ENCODE data around the gene WWOX. TPM values are rescaled to one million over a fixed set of nuclear protein-coding genes. Genes with fewer than 3 reads are reported as not detected.
A peak's percentile ranks its signal among the peaks of the same experiment; 100 is the strongest.

The WWOX gene
- total and polyA plus RNA-seq, 4 donors = 5.4 to 61.5 (median 18.4) TPM

- ATAC-seq (ENCODE audit: insufficient read depth, low FRiP score) = no peak
- Histone ChIP-seq H3K4me3 (no peak overlapping the region), H3K27ac (ENCODE audit: low read depth in 1 of 2, low read length in 1 of 2) (no peak overlapping the region), H3K27me3 (ENCODE audit: control insufficient read depth in 3 of 3, insufficient read depth in 3 of 3, low read length in 2 of 3) (peaks cover 0 to 2% (median 0%) of the 10 kb centered on the region in 3 donors), H3K4me1 (ENCODE audit: control insufficient read depth in 5 of 5, insufficient read depth in 5 of 5, low read length in 5 of 5) (peaks cover 0 to 8% (median 0%) of the 10 kb centered on the region in 5 donors), H3K36me3 (ENCODE audit: control insufficient read depth in 4 of 4, insufficient read depth in 4 of 4, low read length in 4 of 4) (no peaks in the 10 kb centered on the region), H3K9me3 (ENCODE audit: control insufficient read depth in 4 of 4, insufficient read depth in 3 of 4, low read length in 3 of 4) (peaks cover 0 to 5% (median under 1%) of the 10 kb centered on the region in 4 donors), H3K9ac (ENCODE audit: insufficient read depth in 1 of 2, low read length in 2 of 2) (no peak overlapping the region)
- DNase-seq = peak in 1 of 3 donors; percentile 30
- no peak for TF ChIP-seq CTCF (IDR thresholded peaks at IDR 0.05; ENCODE audit: control extremely low read depth, extremely low read depth)
- WGBS, 2 donors = 82 to 89% methylated on average over 6 of the region's 6 CpGs
These were observed 605.0 kb downstream of the WWOX start for GRCh38 chr16:78704416-78704815.

- no peak overlapping the region for H3K4me3 ChIP-seq
- H3K4me1 ChIP-seq (ENCODE audit: control insufficient read depth in 5 of 5, insufficient read depth in 5 of 5, low read length in 5 of 5) = peaks cover 0 to 9% (median 0%) of the 10 kb centered on the region in 5 donors
- H3K9me3 ChIP-seq (ENCODE audit: control insufficient read depth in 4 of 4, insufficient read depth in 3 of 4, low read length in 3 of 4) = peaks cover 0 to 5% (median under 1%) of the 10 kb centered on the region in 4 donors
- no peak for ATAC-seq (ENCODE audit: insufficient read depth, low FRiP score)
- H3K27ac ChIP-seq (ENCODE audit: low read depth in 1 of 2, low read length in 1 of 2) = no peak overlapping the region
- peak; percentile 23 for TF ChIP-seq CTCF (IDR thresholded peaks at IDR 0.05; ENCODE audit: control extremely low read depth, extremely low read depth)
- H3K9ac ChIP-seq (ENCODE audit: insufficient read depth in 1 of 2, low read length in 2 of 2) = no peak overlapping the region
- H3K27me3 ChIP-seq (ENCODE audit: control insufficient read depth in 3 of 3, insufficient read depth in 3 of 3, low read length in 2 of 3) = no peaks in the 10 kb centered on the region
- no peaks in the 10 kb centered on the region for H3K36me3 ChIP-seq (ENCODE audit: control insufficient read depth in 4 of 4, insufficient read depth in 4 of 4, low read length in 4 of 4)
- peak in 1 of 3 donors; percentile 24 for DNase-seq
- 53 to 78% methylated on average over 2 of the region's 2 CpGs for WGBS, 2 donors
These were observed 606.2 kb downstream of the WWOX start for GRCh38 chr16:78705694-78706093.

- TF ChIP-seq CTCF (IDR thresholded peaks at IDR 0.05; ENCODE audit: control extremely low read depth, extremely low read depth) = no peak
- WGBS, 2 donors = 83 to 91% methylated on average over 6 of the region's 6 CpGs
- Histone ChIP-seq H3K9ac (ENCODE audit: insufficient read depth in 1 of 2, low read length in 2 of 2) (no peak overlapping the region), H3K36me3 (ENCODE audit: control insufficient read depth in 4 of 4, insufficient read depth in 4 of 4, low read length in 4 of 4) (no peaks in the 10 kb centered on the region), H3K4me1 (ENCODE audit: control insufficient read depth in 5 of 5, insufficient read depth in 5 of 5, low read length in 5 of 5) (peaks cover 0 to 9% (median 0%) of the 10 kb centered on the region in 5 donors), H3K4me3 (no peak overlapping the region), H3K9me3 (ENCODE audit: control insufficient read depth in 4 of 4, insufficient read depth in 3 of 4, low read length in 3 of 4) (peaks cover 0 to 5% (median under 1%) of the 10 kb centered on the region in 4 donors), H3K27me3 (ENCODE audit: control insufficient read depth in 3 of 3, insufficient read depth in 3 of 3, low read length in 2 of 3) (no peaks in the 10 kb centered on the region), H3K27ac (ENCODE audit: low read depth in 1 of 2, low read length in 1 of 2) (no peak overlapping the region)
- DNase-seq (no peak), ATAC-seq (ENCODE audit: insufficient read depth, low FRiP score) (no peak)
These were observed 607.2 kb downstream of the WWOX start for GRCh38 chr16:78706637-78707036.
